ENCODE data around the gene TOP3A.

TOP3A gene

GRCh38 chr17:18314731-18315561 lies at the start of gene TOP3A, which contains the start of gene SMCR8:
TOP3A (minus strand) TSS chr17:18314994; CDS start chr17:18314778, 216 bp downstream.
SMCR8 (plus strand) TSS chr17:18315293; CDS start chr17:18315790, 497 bp downstream.
- peak within 1 kb of the TSS; percentile 85 to 95 for H3K4me3 ChIP-seq (replicated peaks in 1 of 2; ENCODE audit: low read depth in 2 of 2, low read length in 2 of 2)
- DNase-seq (ENCODE audit: low read depth in 2 of 2), result peak; percentile 98 to 99
- TF ChIP-seq CTCF (IDR thresholded peaks at IDR 0.05; ENCODE audit: low read depth, low read length), result no peak

- no peak for DNase-seq (ENCODE audit: low read depth in 2 of 2)
- no peak for TF ChIP-seq CTCF (IDR thresholded peaks at IDR 0.05; ENCODE audit: low read depth, low read length)
- no peak overlapping the region for H3K4me3 ChIP-seq (replicated peaks in 1 of 2; ENCODE audit: low read depth in 2 of 2, low read length in 2 of 2)
Measured at GRCh38 chr17:18364166-18364565, 49.4 kb upstream of the TOP3A start.

- no peak for TF ChIP-seq CTCF (IDR thresholded peaks at IDR 0.05; ENCODE audit: low read depth, low read length)
- H3K4me3 ChIP-seq (replicated peaks in 1 of 2; ENCODE audit: low read depth in 2 of 2, low read length in 2 of 2), result peak within 1 kb of the TSS; percentile 66 to 80
- DNase-seq (ENCODE audit: low read depth in 2 of 2), result peak; percentile 85 to 90
Measured at GRCh38 chr17:18363101-18364049, 48.6 kb upstream of the TOP3A start, which contains the start of gene SHMT1. SHMT1 (minus strand) TSS chr17:18363550; CDS start chr17:18355981, 7,569 bp downstream.

- H3K4me3 ChIP-seq (replicated peaks in 1 of 2; ENCODE audit: low read depth in 2 of 2, low read length in 2 of 2), result peak overlapping the region; percentile 66 to 80
- TF ChIP-seq CTCF (IDR thresholded peaks at IDR 0.05; ENCODE audit: low read depth, low read length), result no peak
- DNase-seq (ENCODE audit: low read depth in 2 of 2), result peak; percentile 11 to 36
Measured at GRCh38 chr17:18362698-18363100, 47.9 kb upstream of the TOP3A start.

- TF ChIP-seq CTCF (IDR thresholded peaks at IDR 0.05; ENCODE audit: low read depth, low read length), result no peak
- peak overlapping the region; percentile 66 to 80 for H3K4me3 ChIP-seq (replicated peaks in 1 of 2; ENCODE audit: low read depth in 2 of 2, low read length in 2 of 2)
- DNase-seq (ENCODE audit: low read depth in 2 of 2), result no peak
Measured at GRCh38 chr17:18361837-18362697, 47.3 kb upstream of the TOP3A start.

GRCh38 chr17:18360518-18360917 lies 45.7 kb upstream of the TOP3A start:
- DNase-seq (ENCODE audit: low read depth in 2 of 2), result no peak
- no peak for TF ChIP-seq CTCF (IDR thresholded peaks at IDR 0.05; ENCODE audit: low read depth, low read length)
- no peak overlapping the region for H3K4me3 ChIP-seq (replicated peaks in 1 of 2; ENCODE audit: low read depth in 2 of 2, low read length in 2 of 2)

Measured in cardiac fibroblast (primary cell).